BLaER1 (cell line): ENCODE results near the gene MRGPRG.

Experiments used
- H3K27ac ChIP-seq: shearing (Covaris generic); formaldehyde crosslinking; 2 replicates; pipeline ENCODE4 v1.8.1; 2022
- H3K27me3 ChIP-seq: shearing (Covaris generic); formaldehyde crosslinking; 2 replicates; pipeline ENCODE4 v1.8.1; 2022
- H3K36me3 ChIP-seq: shearing (Covaris generic); formaldehyde crosslinking; 2 replicates; pipeline ENCODE4 v1.8.1; 2022
- H3K4me1 ChIP-seq: shearing (Covaris generic); formaldehyde crosslinking; 2 replicates; pipeline ENCODE4 v1.8.1; 2022
- H3K4me2 ChIP-seq: shearing (Covaris generic); formaldehyde crosslinking; 2 replicates; pipeline ENCODE4 v1.8.1; 2022
- H3K4me3 ChIP-seq: shearing (Covaris generic); formaldehyde crosslinking; 2 replicates; pipeline ENCODE4 v1.8.1; 2022
- H3K9ac ChIP-seq: shearing (Covaris generic); formaldehyde crosslinking; 2 replicates; pipeline ENCODE4 v1.8.1; 2022
- H3K9me3 ChIP-seq: shearing (Covaris generic); formaldehyde crosslinking; 2 replicates; pipeline ENCODE4 v1.8.1; 2022
- H4K20me1 ChIP-seq: shearing (Covaris generic); formaldehyde crosslinking; 2 replicates; pipeline ENCODE4 v1.8.1; 2022
- Cebpa-rat ChIP-seq: shearing (Covaris generic); IDR thresholded peaks from 2 replicates; pipeline ENCODE4 v1.8.1; 2022

The MRGPRG gene

DNA sequence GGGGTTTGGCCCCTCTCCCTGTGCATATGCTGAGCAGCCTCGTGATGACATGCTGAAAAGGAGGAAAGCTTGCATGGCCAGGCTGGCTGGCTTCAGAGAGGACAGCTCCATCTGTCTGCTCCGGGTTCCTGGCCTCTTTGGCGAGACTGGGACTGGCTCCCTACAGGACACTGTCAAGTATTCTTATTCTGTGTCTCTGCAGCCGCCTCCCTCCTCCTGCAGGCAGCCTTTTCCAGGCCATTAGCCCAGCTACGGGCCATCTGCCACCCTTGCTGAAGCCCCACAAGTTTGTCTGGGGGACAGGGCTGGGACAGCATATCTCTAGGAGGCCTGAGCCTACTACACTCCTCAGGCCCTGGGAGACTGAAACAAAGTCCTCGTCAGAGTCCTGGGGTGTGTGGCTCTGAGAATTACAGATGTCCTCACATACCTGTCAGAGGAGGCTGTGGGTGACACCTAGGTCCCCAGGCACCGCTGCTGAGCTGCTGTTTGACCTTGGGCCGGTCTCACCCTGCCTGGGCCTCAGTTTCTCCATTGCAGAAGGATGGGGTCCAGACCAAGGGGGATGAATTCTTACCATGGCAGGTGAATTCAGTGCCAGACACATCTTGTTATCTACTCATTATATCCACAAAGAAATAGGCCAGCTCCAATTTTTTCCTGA lies 11.0 kb downstream of the MRGPRG start:
- H3K4me1 ChIP-seq: peaks cover 43% of the 10 kb centered on the region
- no peak overlapping the region for H3K9ac ChIP-seq
- TF ChIP-seq Cebpa-rat: no peak
- H4K20me1 ChIP-seq: peaks cover 7% of the 10 kb centered on the region
- no peaks in the 10 kb centered on the region for H3K36me3 ChIP-seq
- peaks cover 29% of the 10 kb centered on the region for H3K27me3 ChIP-seq
- H3K27ac ChIP-seq: no peak overlapping the region
- no peak overlapping the region for H3K4me3 ChIP-seq
- H3K4me2 ChIP-seq: no peak overlapping the region
- peaks cover 20% of the 10 kb centered on the region for H3K9me3 ChIP-seq

DNA sequence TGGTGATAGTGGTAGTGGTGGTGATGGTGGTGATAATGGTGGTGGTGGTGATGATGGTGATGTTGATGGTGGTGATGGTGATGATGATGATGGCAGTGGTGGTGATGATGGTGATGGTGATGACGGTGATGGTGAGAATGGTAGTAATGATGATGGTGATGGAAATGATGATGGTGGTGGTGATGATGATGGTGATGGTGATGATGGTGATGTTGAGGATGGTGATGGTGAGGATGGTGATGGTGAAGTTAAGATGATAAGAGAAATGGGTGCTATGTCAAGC lies 11.8 kb downstream of the MRGPRG start:
- peaks cover 46% of the 10 kb centered on the region for H3K4me1 ChIP-seq
- H3K9ac ChIP-seq: no peak overlapping the region
- H4K20me1 ChIP-seq: peaks cover 15% of the 10 kb centered on the region
- no peak overlapping the region for H3K27ac ChIP-seq
- H3K27me3 ChIP-seq: peaks cover 37% of the 10 kb centered on the region
- H3K4me3 ChIP-seq: no peak overlapping the region
- H3K9me3 ChIP-seq: peaks cover 18% of the 10 kb centered on the region
- H3K4me2 ChIP-seq: no peak overlapping the region
- no peak for TF ChIP-seq Cebpa-rat
- no peaks in the 10 kb centered on the region for H3K36me3 ChIP-seq

GRCh38 chr11:3206156-3206921 lies 12.3 kb downstream of the MRGPRG start:
- H3K9me3 ChIP-seq: peaks cover 13% of the 10 kb centered on the region
- peaks cover 42% of the 10 kb centered on the region for H3K27me3 ChIP-seq
- H3K4me1 ChIP-seq: peaks cover 46% of the 10 kb centered on the region
- H4K20me1 ChIP-seq: peaks cover 15% of the 10 kb centered on the region
- H3K9ac ChIP-seq: no peak overlapping the region
- no peak for TF ChIP-seq Cebpa-rat
- H3K4me3 ChIP-seq: no peak overlapping the region
- no peaks in the 10 kb centered on the region for H3K36me3 ChIP-seq
- no peak overlapping the region; the same call in 1 of the 2 replicates for H3K4me2 ChIP-seq
- no peak overlapping the region for H3K27ac ChIP-seq

DNA sequence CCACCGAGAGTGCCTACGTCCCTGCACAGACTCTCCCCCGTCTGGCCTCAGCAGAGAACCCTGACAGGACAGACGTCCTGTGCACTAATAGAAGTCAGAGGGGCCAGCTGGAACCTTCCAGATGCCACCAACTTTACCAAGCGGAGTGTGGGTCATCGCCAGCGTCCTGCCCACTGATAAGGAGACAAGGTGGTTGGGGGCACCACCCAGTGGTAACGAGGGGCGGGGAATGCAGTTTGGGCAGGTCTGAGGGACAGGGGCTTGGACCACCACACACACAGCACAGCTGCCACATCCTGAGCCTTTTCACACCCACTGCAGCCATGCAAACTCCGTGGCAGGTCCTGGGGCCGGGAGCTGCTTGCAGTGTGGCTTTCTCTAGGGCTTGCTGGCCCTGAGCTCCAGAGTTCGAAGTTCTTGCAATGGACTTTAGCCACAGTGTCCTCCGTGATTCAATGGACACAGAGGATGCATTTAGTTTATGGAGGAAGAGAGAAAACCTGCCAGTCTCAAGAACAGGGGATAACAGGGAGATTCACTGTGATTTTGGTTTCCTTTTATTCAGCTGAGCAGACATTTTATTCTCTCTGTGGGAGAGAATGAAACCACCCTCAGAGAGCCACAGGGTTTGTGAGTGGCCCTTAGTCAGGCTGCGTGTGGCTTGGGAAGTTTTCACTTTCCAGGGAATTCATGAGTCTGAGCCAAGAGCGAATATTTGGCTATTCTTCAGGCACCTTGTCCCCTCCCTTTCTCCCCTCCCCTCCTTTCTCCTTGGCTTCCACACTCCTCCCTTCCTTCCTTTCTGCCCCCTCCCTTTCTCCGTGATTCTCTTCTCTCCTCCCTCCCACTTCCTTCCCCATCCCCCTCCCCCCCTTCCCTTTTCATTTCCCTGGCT lies 13.1 kb downstream of the MRGPRG start:
- peak overlapping the region; percentile 13; the same call in 1 of the 2 replicates for H3K4me2 ChIP-seq

GRCh38 chr11:3204141-3205015 lies 14.2 kb downstream of the MRGPRG start:
- peaks cover 51% of the 10 kb centered on the region for H3K27me3 ChIP-seq

More for the DNA sequence above, 13.1 kb downstream of the MRGPRG start:
- peaks cover 15% of the 10 kb centered on the region for H4K20me1 ChIP-seq
- H3K9me3 ChIP-seq: peaks cover 5% of the 10 kb centered on the region
- peaks cover 46% of the 10 kb centered on the region for H3K4me1 ChIP-seq
- H3K27ac ChIP-seq: no peak overlapping the region
- peaks cover 51% of the 10 kb centered on the region for H3K27me3 ChIP-seq
- TF ChIP-seq Cebpa-rat: no peak
- H3K4me3 ChIP-seq: no peak overlapping the region
- no peak overlapping the region for H3K9ac ChIP-seq
- no peaks in the 10 kb centered on the region for H3K36me3 ChIP-seq

DNA sequence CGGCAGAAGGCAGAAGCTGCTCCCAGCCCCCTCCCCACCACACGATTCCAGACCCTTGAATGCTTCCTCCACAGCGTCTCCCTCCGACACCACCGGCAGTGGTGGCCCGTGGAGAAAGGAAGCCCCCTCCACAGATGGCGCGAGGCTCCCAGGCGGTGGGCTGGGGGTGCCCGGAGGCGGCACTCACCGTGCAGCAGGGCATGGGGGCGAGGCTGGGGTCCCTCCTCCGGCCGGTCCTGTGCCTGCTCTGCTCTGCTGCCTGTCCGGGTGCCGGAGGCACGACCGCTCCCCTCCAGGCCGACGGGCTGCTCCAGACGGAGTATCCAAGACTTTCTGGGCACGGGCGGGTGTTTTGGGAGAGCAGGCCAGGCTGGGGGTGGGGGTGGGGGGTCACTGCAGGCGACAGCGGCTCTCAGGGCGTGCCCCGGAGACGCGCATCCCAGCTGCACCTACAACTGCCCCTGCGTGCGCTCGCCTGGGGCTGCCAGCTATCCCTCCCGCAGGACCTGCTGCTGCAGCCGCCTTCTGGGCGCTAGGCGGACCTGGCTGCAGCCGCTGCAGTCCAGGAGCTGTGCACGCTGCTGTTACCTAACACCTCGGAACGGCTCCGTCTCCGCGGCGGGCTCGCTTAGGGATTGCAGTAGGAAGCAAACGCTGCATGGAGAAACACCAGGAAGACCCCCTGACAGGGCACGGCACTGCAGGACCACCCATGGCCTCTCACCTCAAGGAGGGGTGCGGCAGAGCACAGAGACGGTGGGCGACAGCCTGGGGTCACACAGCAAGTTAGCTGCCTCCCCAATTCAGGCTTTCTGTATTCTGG lies 15.2 kb downstream of the MRGPRG start:
- H3K9me3 ChIP-seq: no peaks in the 10 kb centered on the region
- peaks cover 15% of the 10 kb centered on the region for H4K20me1 ChIP-seq
- no peak overlapping the region for H3K9ac ChIP-seq
- H3K36me3 ChIP-seq: no peaks in the 10 kb centered on the region
- peak overlapping the region; percentile 45 for H3K4me2 ChIP-seq
- H3K27ac ChIP-seq: no peak overlapping the region
- no peak overlapping the region for H3K4me3 ChIP-seq
- TF ChIP-seq Cebpa-rat: no peak
- peaks cover 51% of the 10 kb centered on the region for H3K27me3 ChIP-seq
- H3K4me1 ChIP-seq: peaks cover 33% of the 10 kb centered on the region

More at GRCh38 chr11:3204141-3205015, 14.2 kb downstream of the MRGPRG start:
- Histone ChIP-seq H3K9me3 (no peaks in the 10 kb centered on the region), H3K4me1 (peaks cover 42% of the 10 kb centered on the region), H3K4me3 (no peak overlapping the region), H3K27ac (no peak overlapping the region), H4K20me1 (peaks cover 15% of the 10 kb centered on the region), H3K36me3 (no peaks in the 10 kb centered on the region), H3K4me2 (no peak overlapping the region), H3K9ac (no peak overlapping the region)
- TF ChIP-seq Cebpa-rat: no peak

- H3K9ac ChIP-seq: no peak overlapping the region
- peaks cover 51% of the 10 kb centered on the region for H3K27me3 ChIP-seq
- no peak for TF ChIP-seq Cebpa-rat
- no peak overlapping the region for H3K4me3 ChIP-seq
- H3K36me3 ChIP-seq: no peaks in the 10 kb centered on the region
- peaks cover 37% of the 10 kb centered on the region for H3K4me1 ChIP-seq
- H3K4me2 ChIP-seq: peak overlapping the region; percentile 45
- no peak overlapping the region for H3K27ac ChIP-seq
- peaks cover 15% of the 10 kb centered on the region for H4K20me1 ChIP-seq
- H3K9me3 ChIP-seq: no peaks in the 10 kb centered on the region
These were observed 15.9 kb downstream of the MRGPRG start for GRCh38 chr11:3202759-3203158.

GRCh38 chr11:3202305-3202704 lies 16.3 kb downstream of the MRGPRG start:
- Histone ChIP-seq H3K27me3 (peaks cover 51% of the 10 kb centered on the region), H4K20me1 (peaks cover 15% of the 10 kb centered on the region), H3K36me3 (no peaks in the 10 kb centered on the region), H3K4me3 (no peak overlapping the region), H3K27ac (no peak overlapping the region), H3K9me3 (no peaks in the 10 kb centered on the region), H3K9ac (no peak overlapping the region), H3K4me2 (no peak overlapping the region), H3K4me1 (peaks cover 41% of the 10 kb centered on the region)
- TF ChIP-seq Cebpa-rat: no peak
